Measurements from ENCODE around the gene CAMK1D. TPM values are rescaled to one million over a fixed set of nuclear protein-coding genes. Genes with fewer than 3 reads are reported as not detected.
"Not testable (repeated sequence)": the region's sequence is repeated elsewhere in the genome, so short reads cannot be mapped to it uniquely, and the experiment has no call there.

The CAMK1D gene
- total RNA-seq, 1 experiment from 2014 or later, result 6.0 TPM

DNA sequence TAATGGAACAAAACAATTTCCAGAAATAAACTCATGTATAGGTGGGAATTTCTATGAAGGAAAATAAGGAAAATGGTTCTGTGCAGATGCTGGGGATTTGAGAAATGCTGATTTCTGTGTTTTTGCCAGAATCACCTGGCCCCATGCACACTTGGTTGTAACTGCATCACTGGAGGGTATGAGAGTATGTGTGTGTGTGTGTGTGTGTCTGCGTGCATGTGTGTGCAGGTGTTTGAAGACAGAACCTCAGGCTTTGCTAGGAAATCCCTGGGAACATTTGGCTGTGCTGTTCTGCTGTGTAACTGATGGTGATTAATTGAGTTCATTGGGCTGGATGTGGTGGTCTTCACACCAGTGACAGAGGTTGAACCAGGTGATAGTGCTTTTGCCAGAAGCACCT is 141.6 kb downstream of the CAMK1D start:
- Histone ChIP-seq H3K4me1 (replicated peaks; ENCODE audit: insufficient read depth) (no peaks in the 10 kb centered on the region), H3F3A (ENCODE audit: insufficient read depth, low read depth) (no peaks in the 10 kb centered on the region), H3K27me3 (ENCODE audit: insufficient read depth, low read depth) (no peaks in the 10 kb centered on the region), H3K4me3 (no peak overlapping the region), H3K9me2 (ENCODE audit: insufficient read depth) (no peaks in the 10 kb centered on the region), H3K36me3 (ENCODE audit: low read depth) (no peaks in the 10 kb centered on the region), H3K79me2 (ENCODE audit: low read depth) (no peaks in the 10 kb centered on the region), H3K27ac (no peak overlapping the region), H3K9me3 (ENCODE audit: insufficient read depth, low read depth) (no peaks in the 10 kb centered on the region), H3K4me2 (no peak overlapping the region), H4K20me1 (ENCODE audit: insufficient read depth) (no peaks in the 10 kb centered on the region), H2AFZ (no peak overlapping the region)
- intact Hi-C loops (cut with micrococcal nuclease; ENCODE audit: unreplicated experiment), result no loop called here
- BruUV-seq (replicated peaks), result no TSS peak
- TF ChIP-seq EZH2 (IDR thresholded peaks at IDR 0.05; ENCODE audit: low read depth), result no peak
- TF ChIP-seq, protein P1, sequence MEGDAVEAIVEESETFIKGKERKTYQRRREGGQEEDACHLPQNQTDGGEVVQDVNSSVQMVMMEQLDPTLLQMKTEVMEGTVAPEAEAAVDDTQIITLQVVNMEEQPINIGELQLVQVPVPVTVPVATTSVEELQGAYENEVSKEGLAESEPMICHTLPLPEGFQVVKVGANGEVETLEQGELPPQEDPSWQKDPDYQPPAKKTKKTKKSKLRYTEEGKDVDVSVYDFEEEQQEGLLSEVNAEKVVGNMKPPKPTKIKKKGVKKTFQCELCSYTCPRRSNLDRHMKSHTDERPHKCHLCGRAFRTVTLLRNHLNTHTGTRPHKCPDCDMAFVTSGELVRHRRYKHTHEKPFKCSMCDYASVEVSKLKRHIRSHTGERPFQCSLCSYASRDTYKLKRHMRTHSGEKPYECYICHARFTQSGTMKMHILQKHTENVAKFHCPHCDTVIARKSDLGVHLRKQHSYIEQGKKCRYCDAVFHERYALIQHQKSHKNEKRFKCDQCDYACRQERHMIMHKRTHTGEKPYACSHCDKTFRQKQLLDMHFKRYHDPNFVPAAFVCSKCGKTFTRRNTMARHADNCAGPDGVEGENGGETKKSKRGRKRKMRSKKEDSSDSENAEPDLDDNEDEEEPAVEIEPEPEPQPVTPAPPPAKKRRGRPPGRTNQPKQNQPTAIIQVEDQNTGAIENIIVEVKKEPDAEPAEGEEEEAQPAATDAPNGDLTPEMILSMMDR (conservative IDR thresholded peaks at IDR 0.05), result no peak
- POLR2A ChIA-PET (ENCODE audit: unreplicated experiment), result no interaction called here
- DNase-seq, result no peak
- CTCF ChIA-PET, result no interaction called here

DNA sequence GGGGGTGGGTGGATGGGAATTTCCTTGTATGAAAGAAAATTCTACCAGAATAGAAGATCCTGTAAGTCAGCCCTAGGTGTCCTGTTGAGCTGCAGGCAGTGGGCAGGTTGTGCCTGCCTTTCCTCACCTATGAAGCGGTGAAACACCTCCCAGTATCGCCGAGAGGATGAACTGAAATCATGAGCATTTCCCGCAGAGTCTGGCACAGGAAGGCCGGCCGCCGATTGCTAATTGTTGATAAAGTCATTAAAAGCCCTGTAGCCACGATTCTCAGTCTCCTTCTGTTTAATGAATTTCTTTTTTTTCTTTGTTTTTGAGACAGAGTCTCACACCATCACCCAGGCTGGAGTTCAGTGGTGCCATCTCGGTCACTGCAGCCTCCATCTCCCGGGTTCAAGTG is 142.1 kb downstream of the CAMK1D start:
- H3K4me3 ChIP-seq, result no peak overlapping the region
- H3K9me2 ChIP-seq (ENCODE audit: insufficient read depth), result no peaks in the 10 kb centered on the region
- H3K27me3 ChIP-seq (ENCODE audit: insufficient read depth, low read depth), result no peaks in the 10 kb centered on the region
- no peak for DNase-seq
- intact Hi-C loops (cut with micrococcal nuclease; ENCODE audit: unreplicated experiment), result no loop called here
- H3K36me3 ChIP-seq (ENCODE audit: low read depth), result no peaks in the 10 kb centered on the region
- ChIA-PET POLR2A (ENCODE audit: unreplicated experiment) (no interaction called here), CTCF (no interaction called here)
- TF ChIP-seq, protein P1 (conservative IDR thresholded peaks at IDR 0.05), result no peak
- TF ChIP-seq EZH2 (IDR thresholded peaks at IDR 0.05; ENCODE audit: low read depth), result no peak
- no peaks in the 10 kb centered on the region for H3K79me2 ChIP-seq (ENCODE audit: low read depth)
- H3F3A ChIP-seq (ENCODE audit: insufficient read depth, low read depth), result no peaks in the 10 kb centered on the region
- H4K20me1 ChIP-seq (ENCODE audit: insufficient read depth), result no peaks in the 10 kb centered on the region
- no peaks in the 10 kb centered on the region for H3K4me1 ChIP-seq (replicated peaks; ENCODE audit: insufficient read depth)
- no peak overlapping the region for H2AFZ ChIP-seq
- H3K4me2 ChIP-seq, result no peak overlapping the region
- BruUV-seq (replicated peaks), result no TSS peak
- H3K27ac ChIP-seq, result no peak overlapping the region
- H3K9me3 ChIP-seq (ENCODE audit: insufficient read depth, low read depth), result no peaks in the 10 kb centered on the region

DNA sequence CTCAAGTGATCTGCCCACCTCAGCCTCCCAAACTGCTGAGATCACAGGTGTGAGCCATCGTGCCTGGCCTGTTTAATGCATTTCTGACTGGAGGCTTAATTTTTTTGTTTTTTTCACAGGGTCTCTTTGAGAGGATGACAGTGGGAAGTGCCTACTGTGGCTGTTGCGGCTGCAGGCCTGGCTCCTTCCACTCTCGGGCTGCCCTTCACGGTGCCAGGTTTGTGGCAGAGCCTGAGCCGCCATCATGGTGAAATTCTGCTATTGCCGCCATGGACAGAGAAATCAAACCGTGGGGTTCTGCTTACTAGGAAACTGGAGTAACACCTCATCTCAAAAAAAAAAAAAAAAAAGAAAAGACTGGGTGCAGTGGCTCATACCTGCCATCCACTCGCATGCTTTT is 142.7 kb downstream of the CAMK1D start:
- Histone ChIP-seq H4K20me1 (ENCODE audit: insufficient read depth) (no peaks in the 10 kb centered on the region), H3K9me3 (ENCODE audit: insufficient read depth, low read depth) (no peaks in the 10 kb centered on the region), H3K9me2 (ENCODE audit: insufficient read depth) (no peaks in the 10 kb centered on the region), H3K4me3 (no peak overlapping the region), H3K4me2 (no peak overlapping the region), H3K4me1 (replicated peaks; ENCODE audit: insufficient read depth) (no peaks in the 10 kb centered on the region), H2AFZ (no peak overlapping the region), H3F3A (ENCODE audit: insufficient read depth, low read depth) (no peaks in the 10 kb centered on the region), H3K79me2 (ENCODE audit: low read depth) (no peaks in the 10 kb centered on the region), H3K27ac (no peak overlapping the region), H3K27me3 (ENCODE audit: insufficient read depth, low read depth) (no peaks in the 10 kb centered on the region), H3K36me3 (ENCODE audit: low read depth) (no peaks in the 10 kb centered on the region)
- DNase-seq, result no peak
- intact Hi-C loops (cut with micrococcal nuclease; ENCODE audit: unreplicated experiment), result no loop called here
- TF ChIP-seq, protein P1 (conservative IDR thresholded peaks at IDR 0.05), result no peak
- TF ChIP-seq EZH2 (IDR thresholded peaks at IDR 0.05; ENCODE audit: low read depth), result no peak
- no TSS peak for BruUV-seq (replicated peaks)
- ChIA-PET POLR2A (ENCODE audit: unreplicated experiment) (no interaction called here), CTCF (no interaction called here)

DNA sequence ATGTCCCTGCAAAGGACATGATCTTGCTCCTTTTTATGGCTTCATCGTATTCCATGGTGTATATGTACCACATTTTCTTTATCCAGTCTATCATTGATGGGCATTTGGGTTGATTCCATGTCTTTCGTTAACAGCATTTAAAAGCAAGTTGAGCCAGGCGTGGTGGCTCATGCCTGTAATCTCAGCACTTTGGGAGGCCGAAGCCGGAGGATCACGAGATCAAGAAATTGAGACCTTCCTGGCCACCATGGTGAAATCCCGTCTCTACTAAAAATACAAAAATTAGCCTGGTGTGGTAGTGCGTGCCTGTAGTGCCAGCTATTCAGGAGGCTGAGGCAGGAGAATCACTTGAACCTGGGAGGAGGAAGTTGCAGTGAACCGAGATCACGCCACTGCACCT is 147.7 kb downstream of the CAMK1D start:
- H3K36me3 ChIP-seq (ENCODE audit: low read depth); DNase-seq; H2AFZ ChIP-seq; H3K9me3 ChIP-seq (ENCODE audit: insufficient read depth, low read depth); H3K27ac ChIP-seq; H3K4me2 ChIP-seq; intact Hi-C loops (cut with micrococcal nuclease; ENCODE audit: unreplicated experiment); H4K20me1 ChIP-seq (ENCODE audit: insufficient read depth); POLR2A ChIA-PET (ENCODE audit: unreplicated experiment); H3K4me3 ChIP-seq; H3K27me3 ChIP-seq (ENCODE audit: insufficient read depth, low read depth); H3K79me2 ChIP-seq (ENCODE audit: low read depth); CTCF ChIA-PET; BruUV-seq (replicated peaks); H3K9me2 ChIP-seq (ENCODE audit: insufficient read depth): not testable (repeated sequence)
- peaks cover 24% of the 10 kb centered on the region for H3K4me1 ChIP-seq (replicated peaks; ENCODE audit: insufficient read depth)
- peaks cover 12% of the 10 kb centered on the region; the same call in 1 of the 2 replicates for H3F3A ChIP-seq (ENCODE audit: insufficient read depth, low read depth)

All from PC-9 (cell line).